ENCODE measurements around the gene MPO. TPM values are rescaled to one million over a fixed set of nuclear protein-coding genes. Genes with fewer than 3 reads are reported as not detected.

Gene MPO
- total and polyA plus RNA-seq, 2 of the 8 experiments (the other 6 are each of a cell fraction or from before 2014, with no cell fraction given): 0.06 to 0.74 TPM

- POLR2A ChIA-PET (ENCODE audit: partially characterized antibody): interaction anchor here (1.3 to 7.9 kb wide), 9 partner anchors 10 to 24 kb away, joined by 3 to 66 read pairs (median 6); partner anchors contain the start of gene SUPT4H1
- no peaks in the 10 kb centered on the region for H3K79me2 ChIP-seq (ENCODE audit: control insufficient read depth in 1 of 2, insufficient read depth in 2 of 2, low read length in 2 of 2)
- no peak overlapping the region for H3K23ac ChIP-seq (ENCODE audit: insufficient read length)
- no peak overlapping the region for H3K18ac ChIP-seq (ENCODE audit: extremely low read depth, low read length)
- CTCF ChIA-PET (ENCODE audit: partially characterized antibody): interaction anchor here (0.5 to 21.9 kb wide), 11 partner anchors 11 to 214 kb away, joined by 3 to 384 read pairs (median 7); partner anchors contain the start of gene RNF43
- H4K20me1 ChIP-seq (replicated peaks in 1 of 2; ENCODE audit: control insufficient read depth in 1 of 2, insufficient read depth in 2 of 2, low read length in 2 of 2): peaks cover 0 to 2% of the 10 kb centered on the region in 2 experiments
- no peak for FAIRE-seq
- no peak overlapping the region for H4K8ac ChIP-seq (ENCODE audit: extremely low read depth, insufficient read depth, low read length)
- H2BK12ac ChIP-seq (ENCODE audit: low read depth, low read length): 0 out of 2 replicates have a peak overlapping the region, but pooled peaks have one; percentile 50
- H3K56ac ChIP-seq (replicated peaks; ENCODE audit: insufficient read length, low read depth, low read length): no peak overlapping the region
- no peak overlapping the region for H2BK20ac ChIP-seq (ENCODE audit: low read length)
- no peak overlapping the region for H2AK5ac ChIP-seq (ENCODE audit: low read depth, low read length)
- H3K27ac ChIP-seq (ENCODE audit: low read depth, low read length): no peak overlapping the region
- peaks cover 0 to 39% (median 27%) of the 10 kb centered on the region in 4 experiments; a peak in 6 of 7 replicates for H3K4me1 ChIP-seq (replicated peaks in 1 of 4; ENCODE audit: control insufficient read depth in 3 of 4, insufficient read depth in 4 of 4, low read length in 3 of 4)
- H2BK5ac ChIP-seq (ENCODE audit: low read depth, low read length): no peak overlapping the region
- no peak for DNase-seq (ENCODE audit: low read depth in 1 of 2, low spot score in 2 of 2)
- H2BK15ac ChIP-seq (ENCODE audit: low read length): no peak overlapping the region
- H3K9ac ChIP-seq (replicated peaks in 1 of 4; ENCODE audit: extremely low read depth in 1 of 4, low read depth in 3 of 4, low read length in 3 of 4): no peak overlapping the region
- 78% methylated on average over 8 of the region's 9 CpGs; no CpG with 5 or more reads in 1 of the 2 experiments for WGBS, 2 experiments (ENCODE audit: extremely low coverage in 1 of 2, insufficient coverage in 1 of 2, insufficient read length in 1 of 2, insufficient replicate concordance in 2 of 2, low coverage in 1 of 2, low lambda C conversion rate in 2 of 2, missing lambda C conversion rate in 1 of 2)
- no peak overlapping the region for H3K4me3 ChIP-seq (ENCODE audit: extremely low read depth in 1 of 4, insufficient read depth in 2 of 4, low read depth in 3 of 4, low read length in 4 of 4)
- no peaks in the 10 kb centered on the region for H3K36me3 ChIP-seq (ENCODE audit: control insufficient read depth in 2 of 4, insufficient read depth in 4 of 4, low read length in 3 of 4)
- H3K79me1 ChIP-seq (ENCODE audit: low read depth, low read length): no peaks in the 10 kb centered on the region
- H4K91ac ChIP-seq (replicated peaks; ENCODE audit: insufficient read length, low read length): no peak overlapping the region
- H3K4me2 ChIP-seq (ENCODE audit: insufficient read depth in 1 of 2, low read depth in 2 of 2, low read length in 2 of 2): no peak overlapping the region
- no peak overlapping the region for H4K5ac ChIP-seq (ENCODE audit: insufficient read length, low read depth, low read length)
- H2AFZ ChIP-seq (ENCODE audit: low read length): no peak overlapping the region
- H3K27me3 ChIP-seq (replicated peaks in 1 of 4; ENCODE audit: control insufficient read depth in 3 of 4, extremely low read depth in 1 of 4, insufficient read depth in 3 of 4, low read length in 3 of 4): peaks cover 0 to 20% (median 12%) of the 10 kb centered on the region in 4 experiments; a peak in 5 of 7 replicates
- H3K14ac ChIP-seq (ENCODE audit: insufficient read length): no peak overlapping the region
- peaks cover 12% of the 10 kb centered on the region for H3K23me2 ChIP-seq (ENCODE audit: low read depth, low read length)
- H3K9me3 ChIP-seq (ENCODE audit: insufficient read depth in 2 of 2, low read depth in 1 of 2, low read length in 1 of 2): no peaks in the 10 kb centered on the region
- H3K4ac ChIP-seq (replicated peaks; ENCODE audit: insufficient read length, low read depth, low read length): no peak overlapping the region
- H2BK120ac ChIP-seq (replicated peaks; ENCODE audit: low read depth, low read length): no peak overlapping the region
- TF ChIP-seq NRF1 (IDR thresholded peaks at IDR 0.05; ENCODE audit: low read depth, low read length) (no peak), TAF7 (optimal IDR thresholded peaks at IDR 0.05; ENCODE audit: borderline replicate concordance, low read depth, low read length) (no peak), ATF2 (IDR thresholded peaks at IDR 0.05; ENCODE audit: low read length) (no peak), TEAD4 (IDR thresholded peaks at IDR 0.05; ENCODE audit: low read depth, low read length) (no peak), ASH2L (IDR thresholded peaks at IDR 0.05; ENCODE audit: low read length) (no peak), SRF (IDR thresholded peaks at IDR 0.05; ENCODE audit: low read depth, low read length) (no peak), SP4 (IDR thresholded peaks at IDR 0.05; ENCODE audit: low read length) (no peak), CEBPB (IDR thresholded peaks at IDR 0.05; ENCODE audit: low read depth, low read length) (no peak), BACH1 (IDR thresholded peaks at IDR 0.05; ENCODE audit: low read length) (no peak), POLR2A (IDR thresholded peaks at IDR 0.05; ENCODE audit: control extremely low read depth in 1 of 2, low read depth in 2 of 2, low read length in 2 of 2) (no peak), GTF2F1 (IDR thresholded peaks at IDR 0.05; ENCODE audit: borderline replicate concordance, low read depth, low read length) (no peak), CREB1 (IDR thresholded peaks at IDR 0.05) (no peak)
Observed at GRCh38 chr17:58326609-58327362, 46.1 kb upstream of the MPO start.
